Adrenal gland (tissue), 5 donors: Measurements from ENCODE around the gene KMT2D.

Experiments used
- POLR2A ChIP-seq, 2 donors: fragments of 450-650 bp; IDR thresholded peaks; one replicate each; pipeline ENCODE4 v1.6.1; 2017; ENCODE audit warnings: antibody characterized with exemption in 2 of 2, mild to moderate bottlenecking in 2 of 2, moderate library complexity in 1 of 2
- TF ChIP-seq, protein P1 (sequence below), 6 experiments: fragments of 450-650 bp in 4 of 6; fragments of 200-600 bp in 2 of 6; sonication (generic) in 1 of 6; IDR thresholded peaks; 1 replicate in 5 of 6; 2 replicates in 1 of 6; pipeline versions ENCODE4 v1.5.1 to v1.8.0; 2016 to 2021; ENCODE audit warnings: antibody characterized with exemption in 6 of 6, mild to moderate bottlenecking in 2 of 6, moderate library complexity in 1 of 6
- donor health status: DM: no; HTN: no; CAD: no.

DNA sequence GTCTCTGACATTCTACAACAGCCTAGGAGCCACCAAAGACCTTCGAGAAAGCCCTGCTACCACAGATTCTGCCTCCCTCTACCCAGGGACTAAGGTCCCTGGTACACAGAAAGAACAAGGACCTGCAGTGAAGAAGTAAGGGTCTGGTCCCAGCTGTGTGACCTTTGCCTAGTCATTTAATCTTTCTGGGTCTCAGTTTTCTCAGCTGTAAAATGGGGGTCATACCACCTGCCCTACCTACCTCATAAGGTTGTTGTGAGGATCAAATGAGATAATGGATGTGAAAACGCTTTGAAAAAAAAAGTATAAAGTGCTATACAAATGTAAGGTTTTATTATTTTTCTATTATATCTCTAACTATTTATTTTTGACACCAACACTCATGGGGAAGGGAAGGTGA is 36.8 kb downstream of the KMT2D start:
- TF ChIP-seq, protein P1, sequence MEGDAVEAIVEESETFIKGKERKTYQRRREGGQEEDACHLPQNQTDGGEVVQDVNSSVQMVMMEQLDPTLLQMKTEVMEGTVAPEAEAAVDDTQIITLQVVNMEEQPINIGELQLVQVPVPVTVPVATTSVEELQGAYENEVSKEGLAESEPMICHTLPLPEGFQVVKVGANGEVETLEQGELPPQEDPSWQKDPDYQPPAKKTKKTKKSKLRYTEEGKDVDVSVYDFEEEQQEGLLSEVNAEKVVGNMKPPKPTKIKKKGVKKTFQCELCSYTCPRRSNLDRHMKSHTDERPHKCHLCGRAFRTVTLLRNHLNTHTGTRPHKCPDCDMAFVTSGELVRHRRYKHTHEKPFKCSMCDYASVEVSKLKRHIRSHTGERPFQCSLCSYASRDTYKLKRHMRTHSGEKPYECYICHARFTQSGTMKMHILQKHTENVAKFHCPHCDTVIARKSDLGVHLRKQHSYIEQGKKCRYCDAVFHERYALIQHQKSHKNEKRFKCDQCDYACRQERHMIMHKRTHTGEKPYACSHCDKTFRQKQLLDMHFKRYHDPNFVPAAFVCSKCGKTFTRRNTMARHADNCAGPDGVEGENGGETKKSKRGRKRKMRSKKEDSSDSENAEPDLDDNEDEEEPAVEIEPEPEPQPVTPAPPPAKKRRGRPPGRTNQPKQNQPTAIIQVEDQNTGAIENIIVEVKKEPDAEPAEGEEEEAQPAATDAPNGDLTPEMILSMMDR (IDR thresholded peaks at IDR 0.05), result no peak
- TF ChIP-seq POLR2A (IDR thresholded peaks at IDR 0.05), result no peak
